Loucy (cell line): ENCODE measurements around the gene SLC46A3.

Source experiments
- H2AFZ ChIP-seq: fragments of 200-600 bp; sonication (generic); 2 replicates; pipeline ENCODE4 v1.6.0; 2016; ENCODE audit warnings: antibody characterized with exemption, mild to moderate bottlenecking, low read length, moderate library complexity
- H3F3A ChIP-seq: fragments of 200-600 bp; 2 replicates; pipeline ENCODE4 v1.6.0; 2016; ENCODE audit warnings: antibody characterized with exemption, low read depth, mild to moderate bottlenecking
- H3K27me3 ChIP-seq: fragments of 200-600 bp; sonication (generic); 2 replicates; pipeline ENCODE4 v1.6.1; 2014; ENCODE audit warnings: low read length, mild to moderate bottlenecking; ENCODE audit not compliant: insufficient read depth, poor library complexity, severe bottlenecking
- H3K36me3 ChIP-seq: fragments of 200-600 bp; sonication (generic); 2 replicates; pipeline ENCODE4 v1.6.1; 2016; ENCODE audit warnings: low read length; ENCODE audit not compliant: insufficient read depth
- H3K4me1 ChIP-seq: fragments of 200-600 bp; sonication (generic); 2 replicates; pipeline ENCODE4 v1.5.1; 2014; ENCODE audit warnings: low read length, mild to moderate bottlenecking; ENCODE audit not compliant: insufficient read depth, poor library complexity, severe bottlenecking
- H3K4me2 ChIP-seq: fragments of 200-600 bp; sonication (generic); 2 replicates; pipeline ENCODE4 v1.6.0; 2014; ENCODE audit warnings: antibody characterized with exemption, low read length, low read depth, mild to moderate bottlenecking; ENCODE audit not compliant: poor library complexity, severe bottlenecking
- H3K4me3 ChIP-seq: fragments of 200-600 bp; sonication (generic); 2 replicates; pipeline ENCODE4 v1.5.1; 2014; ENCODE audit warnings: low read length, mild to moderate bottlenecking, mixed read lengths; ENCODE audit not compliant: poor library complexity, severe bottlenecking
- H3K79me2 ChIP-seq: fragments of 200-600 bp; sonication (generic); 2 replicates; pipeline ENCODE4 v1.6.1; 2014; ENCODE audit warnings: low read length; ENCODE audit not compliant: insufficient read depth
- H3K9ac ChIP-seq: fragments of 200-600 bp; sonication (generic); 2 replicates; pipeline ENCODE4 v1.6.0; 2014; ENCODE audit warnings: mild to moderate bottlenecking, low read depth, low read length, moderate library complexity; ENCODE audit not compliant: poor library complexity, severe bottlenecking
- H3K9me2 ChIP-seq: fragments of 200-600 bp; sonication (generic); replicated peaks from 2 replicates; pipeline ENCODE4 v1.6.1; 2016; ENCODE audit warnings: low read depth, low read length, mixed read lengths
- H3K9me3 ChIP-seq: fragments of 200-600 bp; sonication (generic); 2 replicates; pipeline ENCODE4 v1.6.1; 2014; ENCODE audit warnings: mild to moderate bottlenecking, antibody characterized with exemption, low read length, low read depth; ENCODE audit not compliant: insufficient read depth
- H4K20me1 ChIP-seq: fragments of 200-600 bp; sonication (generic); 2 replicates; pipeline ENCODE4 v1.6.0; 2014; ENCODE audit warnings: antibody characterized with exemption, low read length, mild to moderate bottlenecking; ENCODE audit not compliant: insufficient read depth, poor library complexity, severe bottlenecking
- EZH2phosphoT487 ChIP-seq: fragments of 200-600 bp; IDR thresholded peaks from 2 replicates; pipeline ENCODE4 v1.6.1; 2018; ENCODE audit warnings: antibody characterized with exemption, mild to moderate bottlenecking, moderate library complexity, borderline replicate concordance
- TF ChIP-seq, protein P1 (sequence below): fragments of 200-600 bp; sonication (generic); conservative IDR thresholded peaks from 2 replicates; pipeline ENCODE4 v1.5.1; 2014; ENCODE audit warnings: mild to moderate bottlenecking, antibody characterized with exemption, low read length

SLC46A3 gene

GRCh38 chr13:28714651-28715050 lies 4.1 kb downstream of the SLC46A3 start:
- Histone ChIP-seq H3K9me2 (no peaks in the 10 kb centered on the region), H2AFZ (no peak overlapping the region), H3K4me2 (no peak overlapping the region), H4K20me1 (no peaks in the 10 kb centered on the region), H3K27me3 (no peaks in the 10 kb centered on the region), H3K4me1 (peaks cover 30% of the 10 kb centered on the region), H3K9ac (no peak overlapping the region), H3K4me3 (no peak overlapping the region), H3F3A (0 out of 2 replicates have a peak, but pooled peaks cover 3% of the 10 kb centered on the region), H3K36me3 (no peaks in the 10 kb centered on the region), H3K9me3 (no peaks in the 10 kb centered on the region), H3K79me2 (peaks cover 13% of the 10 kb centered on the region)
- no peak for TF ChIP-seq EZH2phosphoT487
- TF ChIP-seq, protein P1, sequence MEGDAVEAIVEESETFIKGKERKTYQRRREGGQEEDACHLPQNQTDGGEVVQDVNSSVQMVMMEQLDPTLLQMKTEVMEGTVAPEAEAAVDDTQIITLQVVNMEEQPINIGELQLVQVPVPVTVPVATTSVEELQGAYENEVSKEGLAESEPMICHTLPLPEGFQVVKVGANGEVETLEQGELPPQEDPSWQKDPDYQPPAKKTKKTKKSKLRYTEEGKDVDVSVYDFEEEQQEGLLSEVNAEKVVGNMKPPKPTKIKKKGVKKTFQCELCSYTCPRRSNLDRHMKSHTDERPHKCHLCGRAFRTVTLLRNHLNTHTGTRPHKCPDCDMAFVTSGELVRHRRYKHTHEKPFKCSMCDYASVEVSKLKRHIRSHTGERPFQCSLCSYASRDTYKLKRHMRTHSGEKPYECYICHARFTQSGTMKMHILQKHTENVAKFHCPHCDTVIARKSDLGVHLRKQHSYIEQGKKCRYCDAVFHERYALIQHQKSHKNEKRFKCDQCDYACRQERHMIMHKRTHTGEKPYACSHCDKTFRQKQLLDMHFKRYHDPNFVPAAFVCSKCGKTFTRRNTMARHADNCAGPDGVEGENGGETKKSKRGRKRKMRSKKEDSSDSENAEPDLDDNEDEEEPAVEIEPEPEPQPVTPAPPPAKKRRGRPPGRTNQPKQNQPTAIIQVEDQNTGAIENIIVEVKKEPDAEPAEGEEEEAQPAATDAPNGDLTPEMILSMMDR: no peak

DNA sequence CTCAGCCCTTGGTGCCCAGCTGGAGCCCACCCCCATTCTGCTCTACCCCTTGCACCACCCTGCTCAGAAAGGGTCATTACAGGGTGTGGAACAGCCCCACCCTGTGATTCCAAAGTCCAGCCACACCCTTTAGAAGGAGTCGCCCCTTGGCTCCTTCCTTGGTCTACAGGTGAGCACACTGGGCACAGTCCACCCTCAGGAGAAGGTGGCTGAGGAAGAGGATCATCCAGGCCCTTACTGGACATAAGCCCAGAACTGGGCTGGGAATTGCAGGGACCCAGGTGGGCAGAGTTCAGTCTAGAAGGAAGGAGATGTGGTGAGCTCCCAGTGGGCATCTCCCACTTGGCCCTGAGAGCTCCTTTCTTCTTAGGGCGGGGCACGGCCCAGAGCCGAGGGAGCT lies 8.6 kb downstream of the SLC46A3 start:
- no peaks in the 10 kb centered on the region for H3K36me3 ChIP-seq

GRCh38 chr13:28707629-28708427 lies 10.9 kb downstream of the SLC46A3 start:
- Histone ChIP-seq H4K20me1 (no peaks in the 10 kb centered on the region), H3K9ac (peak overlapping the region; percentile 22), H3K79me2 (no peaks in the 10 kb centered on the region), H3K36me3 (no peaks in the 10 kb centered on the region), H3K9me3 (no peaks in the 10 kb centered on the region), H3K4me2 (peak overlapping the region; percentile 58), H3F3A (peaks cover 7% of the 10 kb centered on the region; the same call in 1 of the 2 replicates), H3K9me2 (no peaks in the 10 kb centered on the region), H3K4me1 (peaks cover 40% of the 10 kb centered on the region), H3K27me3 (no peaks in the 10 kb centered on the region), H3K4me3 (peak overlapping the region; percentile 24), H2AFZ (peak overlapping the region; percentile 30; the same call in 1 of the 2 replicates)
- TF ChIP-seq, protein P1: no peak
- TF ChIP-seq EZH2phosphoT487: no peak

More for the DNA sequence above, 8.6 kb downstream of the SLC46A3 start:
- peaks cover 25% of the 10 kb centered on the region for H3K4me1 ChIP-seq
- TF ChIP-seq EZH2phosphoT487: no peak
- TF ChIP-seq, protein P1: no peak
- peaks cover 10% of the 10 kb centered on the region; the same call in 1 of the 2 replicates for H3F3A ChIP-seq
- H3K9ac ChIP-seq: no peak overlapping the region
- no peak overlapping the region for H3K4me2 ChIP-seq
- H3K79me2 ChIP-seq: no peaks in the 10 kb centered on the region
- no peaks in the 10 kb centered on the region for H3K9me3 ChIP-seq
- H3K9me2 ChIP-seq: no peaks in the 10 kb centered on the region
- no peaks in the 10 kb centered on the region for H4K20me1 ChIP-seq
- H2AFZ ChIP-seq: no peak overlapping the region
- H3K27me3 ChIP-seq: no peaks in the 10 kb centered on the region
- no peak overlapping the region for H3K4me3 ChIP-seq
